K562 (cell line): ENCODE measurements around the gene HIPK2. TPM values are rescaled to one million over a fixed set of nuclear protein-coding genes. Genes with fewer than 3 reads are reported as not detected.

ENCODE experiments used
- ATAC-seq: fragments of 200-7000 bp; cut with Tn5 transposase; 3 replicates; pipeline ENCODE4 v1.9.1; 2020; ENCODE audit warnings: moderate library complexity
- BruUV-seq: library from RNA; stranded (reverse); fragments of 400-500 nt; replicated peaks from 2 replicates; lab custom pipeline; 2021; lab: Mats Ljungman, UMichigan
- CTCF ChIA-PET: fragments of 300-600 bp; formaldehyde crosslinking; extraction: SDS; loops from one replicate; lab custom pipeline; 2021; ENCODE audit warnings: low intra/inter-chr PET ratio; lab: Yijun Ruan, JAX
- POLR2A ChIA-PET: fragments of 300-600, 350-650 bp; sonication (Branson Sonifier 250); formaldehyde crosslinking; extraction: SDS; loops from one replicate; lab custom pipeline; 2021; ENCODE audit warnings: antibody characterized with exemption, inconsistent platforms; lab: Yijun Ruan, JAX
- DNase-seq, 4 experiments: peaks; one replicate each; pipeline versions ENCODE4 v3.0.0 to v3.0.0-alpha.2; 2011 to 2018; ENCODE audit warnings: low spot score in 3 of 4, mixed read lengths in 3 of 4; ENCODE audit errors: extremely low read depth in 1 of 4
- FAIRE-seq: peaks from 2 replicates; lab custom pipeline; 2011; peaks lifted over from hg19 to GRCh38; lab: Jason Lieb, UNC
- H2AFZ ChIP-seq: 2 replicates; pipeline ENCODE4 v1.6.0; 2011; ENCODE audit warnings: low read depth, low read length, control low read depth, inconsistent platforms
- H3K27ac ChIP-seq: fragments of 200-600 bp; 3 replicates; pipeline ENCODE4 v1.8.0; 2011; ENCODE audit warnings: low read depth, mild to moderate bottlenecking, control low read depth, inconsistent platforms, low read length, moderate library complexity, mixed read lengths; ENCODE audit errors: extremely low read depth
- H3K27me3 ChIP-seq, 2 experiments: fragments of 300-600 bp in 1 of 2; 2 replicates in 1 of 2; 3 replicates in 1 of 2; pipeline versions ENCODE4 v1.6.0 to v1.8.0; 2011; ENCODE audit warnings: inconsistent platforms in 2 of 2, low read length in 2 of 2, mild to moderate bottlenecking in 1 of 2, mixed read lengths in 1 of 2, moderate library complexity in 1 of 2; ENCODE audit not compliant: control insufficient read depth in 2 of 2, insufficient read depth in 2 of 2
- H3K36me3 ChIP-seq: fragments of 300-600 bp; 3 replicates; pipeline ENCODE4 v1.8.0; 2011; ENCODE audit warnings: mild to moderate bottlenecking, low read length, inconsistent platforms; ENCODE audit not compliant: control insufficient read depth, insufficient read depth
- H3K4me1 ChIP-seq, 2 experiments: fragments of 200-600 bp in 1 of 2; replicated peaks in 1 of 2; 2 replicates in 1 of 2; 3 replicates in 1 of 2; pipeline versions ENCODE4 v1.5.1 to v1.8.0; 2011; ENCODE audit warnings: inconsistent platforms in 2 of 2, low read length in 2 of 2, mild to moderate bottlenecking in 1 of 2, mixed read lengths in 1 of 2, moderate library complexity in 1 of 2; ENCODE audit not compliant: control insufficient read depth in 2 of 2, insufficient read depth in 2 of 2
- H3K4me2 ChIP-seq: 2 replicates; pipeline ENCODE4 v1.6.1; 2011; ENCODE audit warnings: low read length, control low read depth, inconsistent platforms, mixed read lengths; ENCODE audit not compliant: insufficient read depth
- H3K4me3 ChIP-seq: fragments of 200-600 bp; sonication (generic), shearing (Covaris generic); 2 replicates; pipeline ENCODE4 v1.5.1; 2016; ENCODE audit warnings: control low read depth, inconsistent platforms
- H3K79me2 ChIP-seq: fragments of 200-600 bp; 3 replicates; pipeline ENCODE4 v1.8.0; 2011; ENCODE audit warnings: low read length, inconsistent platforms; ENCODE audit not compliant: control insufficient read depth, insufficient read depth
- H3K9ac ChIP-seq, 2 experiments: 2 replicates each; pipeline versions ENCODE4 v1.6.0 to v1.6.1; 2011; ENCODE audit warnings: low read depth in 2 of 2, low read length in 2 of 2, control low read depth in 1 of 2, inconsistent platforms in 1 of 2, mild to moderate bottlenecking in 1 of 2, mixed read lengths in 1 of 2; ENCODE audit not compliant: insufficient read depth in 1 of 2
- H3K9me1 ChIP-seq: one replicate; pipeline ENCODE4 v1.6.0; 2011; ENCODE audit warnings: inconsistent platforms, mild to moderate bottlenecking, low read length, moderate library complexity; ENCODE audit not compliant: control insufficient read depth, insufficient read depth
- H3K9me3 ChIP-seq: replicated peaks from 2 replicates; pipeline ENCODE4 v1.5.1; 2011; ENCODE audit warnings: low read depth, low read length, inconsistent platforms; ENCODE audit not compliant: control insufficient read depth, insufficient read depth
- H4K20me1 ChIP-seq: replicated peaks from 2 replicates; pipeline ENCODE4 v1.6.1; 2011; ENCODE audit warnings: low read length, inconsistent platforms, mixed read lengths; ENCODE audit not compliant: control insufficient read depth, insufficient read depth
- CBFB ChIP-seq: sonication (generic); formaldehyde crosslinking; IDR thresholded peaks from 2 replicates; pipeline ENCODE4 v1.4.0; 2020; ENCODE audit warnings: mild to moderate bottlenecking, missing genetic modification reagents
- CHD1 ChIP-seq: fragments of 200-600 bp; sonication (generic); IDR thresholded peaks from one replicate; pipeline ENCODE4 v1.6.1; 2012; ENCODE audit warnings: mild to moderate bottlenecking, moderate library complexity, low read length, inconsistent platforms
- CTBP1 ChIP-seq: fragments of 450-650 bp; IDR thresholded peaks from 2 replicates; pipeline ENCODE4 v1.6.1; 2016; ENCODE audit warnings: borderline replicate concordance
- ETS2 ChIP-seq: IDR thresholded peaks from 2 replicates; pipeline ENCODE4 v1.6.1; 2016; ENCODE audit warnings: borderline replicate concordance, missing genetic modification characterization, mild to moderate bottlenecking, moderate library complexity, missing compliant biosample characterization; ENCODE audit not compliant: poor library complexity, severe bottlenecking
- ILK ChIP-seq: fragments of 450-650 bp; IDR thresholded peaks from 2 replicates; pipeline ENCODE4 v1.6.1; 2016; ENCODE audit warnings: missing genetic modification characterization, low read depth, mild to moderate bottlenecking, missing compliant biosample characterization, moderate library complexity, borderline replicate concordance
- MAFK ChIP-seq: IDR thresholded peaks from 2 replicates; pipeline ENCODE4 v1.6.1; 2011; ENCODE audit warnings: low read length, improper control_type of control experiment
- NRF1 ChIP-seq, 2 experiments: fragments of 450-650 bp; IDR thresholded peaks in 1 of 2; conservative IDR thresholded peaks in 1 of 2; 2 replicates each; pipeline ENCODE4 v1.6.1; 2014; ENCODE audit warnings: mild to moderate bottlenecking in 2 of 2
- PATZ1 ChIP-seq: fragments of 250-450 bp; sonication (Bioruptor Pico); IDR thresholded peaks from 2 replicates; pipeline ENCODE4 v1.5.0; 2020; ENCODE audit warnings: mild to moderate bottlenecking, borderline replicate concordance
- RAD51 ChIP-seq: fragments of 450-650 bp; IDR thresholded peaks from 2 replicates; pipeline ENCODE4 v1.7.1; 2016; ENCODE audit warnings: low read depth, mild to moderate bottlenecking, borderline replicate concordance
- YY1 ChIP-seq, 3 experiments: IDR thresholded peaks; 2 replicates each; pipeline ENCODE4 v1.6.1; 2011; ENCODE audit warnings: low read length in 2 of 3, mild to moderate bottlenecking in 2 of 3, moderate library complexity in 2 of 3, borderline replicate concordance in 1 of 3, control low read depth in 1 of 3, low read depth in 1 of 3; ENCODE audit not compliant: insufficient read depth in 3 of 3, insufficient replicate concordance in 2 of 3, control insufficient read depth in 1 of 3, insufficient read length in 1 of 3; ENCODE audit errors: extremely low read depth in 1 of 3
- WGBS: fragments of 100-300 bp; shearing (Covaris generic); methylation state at CpG from one replicate; pipeline ENCODE4 v1.1.6; 2016; ENCODE audit warnings: low coverage, mixed read lengths; ENCODE audit not compliant: insufficient coverage; ENCODE audit errors: missing lambda C conversion rate; 5-methylcytosine and 5-hydroxymethylcytosine counted together
- in situ Hi-C: fragments of 300-500 bp; cut with MboI; formaldehyde crosslinking; loops from 4 replicates; pipeline ENCODE4 v1.15.0; 2018; ENCODE audit warnings: inconsistent platforms, mixed read lengths
- intact Hi-C: fragments of 100-400 bp; cut with micrococcal nuclease; formaldehyde crosslinking; loops from 2 replicates; pipeline ENCODE4 v1.14.2; 2022
- polyA plus RNA-seq, 8 experiments: library from polyadenylated mRNA; depleted of rRNA in 4 of 8; stranded (reverse) in 5 of 8; unstranded in 3 of 8; fragments of >200 nt; fragmentation: Nextera tagmentation in 2 of 8; fragmentation: Illumina TruSeq in 1 of 8; extraction: Ambion mirVana in 2 of 8; extraction: Trizol in 1 of 8; gene quantifications; 2 replicates each; pipeline versions ENCODE4 v1.2.1 to v1.2.3, GENCODE V29; 2011 to 2014; ENCODE audit warnings: inconsistent platforms in 1 of 8, missing spikeins in 1 of 8
- total RNA-seq, 7 experiments: library from RNA; depleted of rRNA in 6 of 7; stranded (reverse); fragments of >200 nt in 6 of 7; fragmentation: Illumina TruSeq in 2 of 7; extraction: Trizol in 2 of 7; gene quantifications; 2 replicates each; pipeline versions ENCODE4 v1.2.1 to v1.2.3, GENCODE V29; 2011 to 2021; ENCODE audit warnings: low replicate concordance in 1 of 7
- TF ChIP-seq, protein P1 (sequence below): fragments of 250-450 bp; sonication (Bioruptor Pico); IDR thresholded peaks from 2 replicates; pipeline ENCODE4 v1.5.0; 2020; ENCODE audit warnings: mild to moderate bottlenecking
- TF ChIP-seq, protein P2 (sequence below): fragments of 200-800 bp; sonication (Bioruptor generic); IDR thresholded peaks from 2 replicates; pipeline ENCODE4 v1.6.1; 2017; ENCODE audit warnings: missing genetic modification characterization, missing compliant biosample characterization
- TF ChIP-seq, protein P3 (sequence below): fragments of 250-450 bp; sonication (Bioruptor Pico); IDR thresholded peaks from 2 replicates; pipeline ENCODE4 v1.5.0; 2021

HIPK2 gene
- total and polyA plus RNA-seq, 9 of the 15 experiments (the other 6 are each of a cell fraction or from before 2014, with no cell fraction given), result 0.69 to 19.8 (median 5.1) TPM

- DNase-seq (no peak), FAIRE-seq (no peak), ATAC-seq (no peak)
- no peak overlapping the region for H2AFZ ChIP-seq
- 50% methylated on average over 12 of the region's 12 CpGs for WGBS
- in situ Hi-C loops, result no loop called here
- no peak overlapping the region for H3K9ac ChIP-seq
- POLR2A ChIA-PET, result interaction anchor here (0.8 to 1.3 kb wide), 2 partner anchors 14 to 31 kb away, joined by 3 read pairs; no protein-coding TSS in a partner anchor
- H3K9me3 ChIP-seq, result no peaks in the 10 kb centered on the region
- no peak overlapping the region for H3K4me3 ChIP-seq
- no peaks in the 10 kb centered on the region for H3K79me2 ChIP-seq
- H3K36me3 ChIP-seq, result no peaks in the 10 kb centered on the region
- intact Hi-C loops, result no loop called here
- H3K27ac ChIP-seq, result no peak overlapping the region
- H3K4me1 ChIP-seq, result peaks cover 0 to 4% of the 10 kb centered on the region in 2 experiments; a peak in 2 of 5 replicates
- BruUV-seq, result no TSS peak
- no peaks in the 10 kb centered on the region for H3K9me1 ChIP-seq
- no peak overlapping the region for H3K4me2 ChIP-seq
- H4K20me1 ChIP-seq, result no peaks in the 10 kb centered on the region
- CTCF ChIA-PET, result no interaction called here
- H3K27me3 ChIP-seq, result no peaks in the 10 kb centered on the region
- no peak for TF ChIP-seq YY1 (IDR thresholded peaks at IDR 0.05; ENCODE audit: borderline replicate concordance in 1 of 3, control insufficient read depth in 1 of 3, extremely low read depth in 1 of 3, insufficient read depth in 3 of 3, insufficient read length in 1 of 3, insufficient replicate concordance in 2 of 3, low read depth in 1 of 3, low read length in 2 of 3)
- TF ChIP-seq PATZ1 (CRISPR knock-in tag), result no peak
- TF ChIP-seq MAFK, result no peak
- TF ChIP-seq NRF1 (conservative IDR thresholded peaks at IDR 0.05 in 1 of 2, IDR thresholded peaks at IDR 0.05 in 1 of 2), result no peak
- TF ChIP-seq, protein P1, sequence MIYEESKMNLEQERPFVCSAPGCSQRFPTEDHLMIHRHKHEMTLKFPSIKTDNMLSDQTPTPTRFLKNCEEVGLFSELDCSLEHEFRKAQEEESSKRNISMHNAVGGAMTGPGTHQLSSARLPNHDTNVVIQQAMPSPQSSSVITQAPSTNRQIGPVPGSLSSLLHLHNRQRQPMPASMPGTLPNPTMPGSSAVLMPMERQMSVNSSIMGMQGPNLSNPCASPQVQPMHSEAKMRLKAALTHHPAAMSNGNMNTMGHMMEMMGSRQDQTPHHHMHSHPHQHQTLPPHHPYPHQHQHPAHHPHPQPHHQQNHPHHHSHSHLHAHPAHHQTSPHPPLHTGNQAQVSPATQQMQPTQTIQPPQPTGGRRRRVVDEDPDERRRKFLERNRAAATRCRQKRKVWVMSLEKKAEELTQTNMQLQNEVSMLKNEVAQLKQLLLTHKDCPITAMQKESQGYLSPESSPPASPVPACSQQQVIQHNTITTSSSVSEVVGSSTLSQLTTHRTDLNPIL (CRISPR knock-in tag), result no peak
- TF ChIP-seq ILK (tag), result no peak
- no peak for TF ChIP-seq ETS2 (tag)
- TF ChIP-seq CHD1, result no peak
- no peak for TF ChIP-seq CBFB (CRISPR knock-in tag)
- no peak for TF ChIP-seq RAD51
- no peak for TF ChIP-seq CTBP1
- TF ChIP-seq, protein P2, sequence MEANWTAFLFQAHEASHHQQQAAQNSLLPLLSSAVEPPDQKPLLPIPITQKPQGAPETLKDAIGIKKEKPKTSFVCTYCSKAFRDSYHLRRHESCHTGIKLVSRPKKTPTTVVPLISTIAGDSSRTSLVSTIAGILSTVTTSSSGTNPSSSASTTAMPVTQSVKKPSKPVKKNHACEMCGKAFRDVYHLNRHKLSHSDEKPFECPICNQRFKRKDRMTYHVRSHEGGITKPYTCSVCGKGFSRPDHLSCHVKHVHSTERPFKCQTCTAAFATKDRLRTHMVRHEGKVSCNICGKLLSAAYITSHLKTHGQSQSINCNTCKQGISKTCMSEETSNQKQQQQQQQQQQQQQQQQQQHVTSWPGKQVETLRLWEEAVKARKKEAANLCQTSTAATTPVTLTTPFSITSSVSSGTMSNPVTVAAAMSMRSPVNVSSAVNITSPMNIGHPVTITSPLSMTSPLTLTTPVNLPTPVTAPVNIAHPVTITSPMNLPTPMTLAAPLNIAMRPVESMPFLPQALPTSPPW (CRISPR knock-in tag), result no peak
- TF ChIP-seq, protein P3, sequence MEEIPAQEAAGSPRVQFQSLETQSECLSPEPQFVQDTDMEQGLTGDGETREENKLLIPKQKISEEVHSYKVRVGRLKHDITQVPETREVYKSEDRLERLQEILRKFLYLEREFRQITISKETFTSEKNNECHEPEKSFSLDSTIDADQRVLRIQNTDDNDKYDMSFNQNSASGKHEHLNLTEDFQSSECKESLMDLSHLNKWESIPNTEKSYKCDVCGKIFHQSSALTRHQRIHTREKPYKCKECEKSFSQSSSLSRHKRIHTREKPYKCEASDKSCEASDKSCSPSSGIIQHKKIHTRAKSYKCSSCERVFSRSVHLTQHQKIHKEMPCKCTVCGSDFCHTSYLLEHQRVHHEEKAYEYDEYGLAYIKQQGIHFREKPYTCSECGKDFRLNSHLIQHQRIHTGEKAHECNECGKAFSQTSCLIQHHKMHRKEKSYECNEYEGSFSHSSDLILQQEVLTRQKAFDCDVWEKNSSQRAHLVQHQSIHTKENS (CRISPR knock-in tag), result no peak
Observed at GRCh38 chr7:139675127-139676125, 102.4 kb downstream of the HIPK2 start.
